H1 (cell line): ENCODE data around the gene SOX1. TPM values are rescaled to one million over a fixed set of nuclear protein-coding genes. Genes with fewer than 3 reads are reported as not detected.

Experiments used
- CTCF ChIA-PET: fragments of 300-600 bp; sonication (Branson Sonifier 250); formaldehyde crosslinking; loops from one replicate; lab custom pipeline; 2021; ENCODE audit not compliant: partially characterized antibody; lab: Charles Lee
- POLR2A ChIA-PET: fragments of 300-600 bp; sonication (Branson Sonifier 250); formaldehyde crosslinking; loops from one replicate; lab custom pipeline; 2021; ENCODE audit warnings: inconsistent platforms; ENCODE audit not compliant: partially characterized antibody; lab: Charles Lee
- DNase-seq, 2 experiments: peaks; one replicate each; pipeline versions ENCODE4 v3.0.0 to v3.0.0-alpha.2; 2010 to 2022; ENCODE audit warnings: low spot score in 2 of 2, low read depth in 1 of 2, mixed read lengths in 1 of 2
- FAIRE-seq: peaks from 2 replicates; lab custom pipeline; 2011; peaks lifted over from hg19 to GRCh38; lab: Jason Lieb, UNC
- H2AFZ ChIP-seq: 2 replicates; pipeline ENCODE4 v1.8.1; 2012; ENCODE audit warnings: low read length, inconsistent platforms
- H2AK5ac ChIP-seq: 2 replicates; pipeline ENCODE4 v1.6.1; 2013; ENCODE audit warnings: low read depth, low read length
- H2BK120ac ChIP-seq: replicated peaks from 2 replicates; pipeline ENCODE3; 2013; ENCODE audit warnings: low read depth, low read length, inconsistent platforms
- H2BK12ac ChIP-seq: 2 replicates; pipeline ENCODE4 v1.6.1; 2013; ENCODE audit warnings: low read depth, low read length
- H2BK15ac ChIP-seq: 2 replicates; pipeline ENCODE4 v1.6.1; 2013; ENCODE audit warnings: low read length
- H2BK20ac ChIP-seq: 2 replicates; pipeline ENCODE4 v1.6.1; 2013; ENCODE audit warnings: low read length
- H2BK5ac ChIP-seq: 2 replicates; pipeline ENCODE4 v1.6.1; 2013; ENCODE audit warnings: low read depth, low read length
- H3K14ac ChIP-seq: 2 replicates; pipeline ENCODE4 v1.6.1; 2013; ENCODE audit warnings: inconsistent platforms; ENCODE audit not compliant: insufficient read length
- H3K18ac ChIP-seq: 2 replicates; pipeline ENCODE4 v1.6.1; 2013; ENCODE audit warnings: low read length; ENCODE audit errors: extremely low read depth
- H3K23ac ChIP-seq: 2 replicates; pipeline ENCODE4 v1.6.1; 2013; ENCODE audit warnings: inconsistent platforms; ENCODE audit not compliant: insufficient read length
- H3K23me2 ChIP-seq: 2 replicates; pipeline ENCODE4 v1.6.1; 2013; ENCODE audit warnings: low read depth, low read length
- H3K27ac ChIP-seq: 2 replicates; pipeline ENCODE4 v1.6.1; 2011; ENCODE audit warnings: low read depth, low read length, inconsistent platforms
- H3K27me3 ChIP-seq, 4 experiments: replicated peaks in 1 of 4; 1 replicate in 1 of 4; 2 replicates in 3 of 4; pipeline versions ENCODE4 v1.6.1 to v1.8.1; 2011 to 2013; ENCODE audit warnings: low read length in 3 of 4, mild to moderate bottlenecking in 3 of 4, inconsistent platforms in 2 of 4, mixed read lengths in 2 of 4, moderate library complexity in 1 of 4; ENCODE audit not compliant: control insufficient read depth in 3 of 4, insufficient read depth in 3 of 4; ENCODE audit errors: extremely low read depth in 1 of 4
- H3K36me3 ChIP-seq, 4 experiments: 2 replicates each; pipeline versions ENCODE4 v1.6.1 to v1.8.1; 2011 to 2013; ENCODE audit warnings: mild to moderate bottlenecking in 4 of 4, low read length in 3 of 4, moderate library complexity in 2 of 4, control low read depth in 1 of 4, inconsistent platforms in 1 of 4; ENCODE audit not compliant: insufficient read depth in 4 of 4, control insufficient read depth in 2 of 4
- H3K4ac ChIP-seq: replicated peaks from 2 replicates; pipeline ENCODE3; 2013; ENCODE audit warnings: low read length, low read depth, mixed read lengths, inconsistent platforms; ENCODE audit not compliant: insufficient read length
- H3K4me1 ChIP-seq, 4 experiments: replicated peaks in 1 of 4; 1 replicate in 1 of 4; 2 replicates in 3 of 4; pipeline versions ENCODE4 v1.6.1 to v1.8.1; 2011 to 2013; ENCODE audit warnings: low read length in 3 of 4, inconsistent platforms in 2 of 4, mixed read lengths in 1 of 4; ENCODE audit not compliant: insufficient read depth in 4 of 4, control insufficient read depth in 3 of 4
- H3K4me2 ChIP-seq, 2 experiments: 2 replicates each; pipeline versions ENCODE4 v1.6.1 to v1.8.1; 2011 to 2013; ENCODE audit warnings: low read depth in 2 of 2, low read length in 2 of 2, control low read depth in 1 of 2, inconsistent platforms in 1 of 2, mild to moderate bottlenecking in 1 of 2; ENCODE audit not compliant: insufficient read depth in 1 of 2
- H3K4me3 ChIP-seq, 4 experiments: fragments of 200-600, 300-600 bp in 1 of 4; sonication (generic), shearing (Covaris generic), sonication (Bioruptor Twin) in 1 of 4; 2 replicates each; pipeline versions ENCODE4 v1.5.1 to v1.8.1; 2011 to 2016; ENCODE audit warnings: low read length in 4 of 4, low read depth in 3 of 4, control low read depth in 2 of 4, inconsistent platforms in 2 of 4, mild to moderate bottlenecking in 2 of 4, mixed read lengths in 1 of 4, moderate library complexity in 1 of 4; ENCODE audit not compliant: insufficient read depth in 2 of 4; ENCODE audit errors: extremely low read depth in 1 of 4
- H3K56ac ChIP-seq: replicated peaks from 2 replicates; pipeline ENCODE3; 2013; ENCODE audit warnings: low read depth, mild to moderate bottlenecking, mixed read lengths, low read length, inconsistent platforms; ENCODE audit not compliant: insufficient read length
- H3K79me1 ChIP-seq: 2 replicates; pipeline ENCODE4 v1.6.1; 2013; ENCODE audit warnings: low read depth, low read length, control low read depth
- H3K79me2 ChIP-seq, 2 experiments: 2 replicates each; pipeline versions ENCODE4 v1.6.1 to v1.8.1; 2012 to 2013; ENCODE audit warnings: low read length in 2 of 2, mild to moderate bottlenecking in 2 of 2, inconsistent platforms in 1 of 2; ENCODE audit not compliant: insufficient read depth in 2 of 2, control insufficient read depth in 1 of 2
- H3K9ac ChIP-seq, 4 experiments: replicated peaks in 1 of 4; 1 replicate in 1 of 4; 2 replicates in 3 of 4; pipeline versions ENCODE4 v1.6.1 to v1.8.1; 2011 to 2013; ENCODE audit warnings: low read depth in 3 of 4, low read length in 3 of 4, control low read depth in 2 of 4, mild to moderate bottlenecking in 2 of 4, moderate library complexity in 2 of 4, inconsistent platforms in 1 of 4; ENCODE audit errors: extremely low read depth in 1 of 4
- H3K9me3 ChIP-seq, 2 experiments: 2 replicates each; pipeline versions ENCODE4 v1.6.1 to v1.8.1; 2012 to 2013; ENCODE audit warnings: mild to moderate bottlenecking in 2 of 2, moderate library complexity in 2 of 2, control low read depth in 1 of 2, inconsistent platforms in 1 of 2, low read depth in 1 of 2, low read length in 1 of 2, mixed read lengths in 1 of 2; ENCODE audit not compliant: insufficient read depth in 2 of 2
- H4K20me1 ChIP-seq, 2 experiments: replicated peaks in 1 of 2; 2 replicates each; pipeline versions ENCODE3 to v1.8.1; 2011 to 2013; ENCODE audit warnings: inconsistent platforms in 2 of 2, low read length in 2 of 2, mild to moderate bottlenecking in 1 of 2; ENCODE audit not compliant: insufficient read depth in 2 of 2, control insufficient read depth in 1 of 2
- H4K5ac ChIP-seq: 2 replicates; pipeline ENCODE4 v1.6.1; 2013; ENCODE audit warnings: low read length, low read depth, mixed read lengths, inconsistent platforms; ENCODE audit not compliant: insufficient read length
- H4K8ac ChIP-seq: 2 replicates; pipeline ENCODE4 v1.8.0; 2013; ENCODE audit warnings: mild to moderate bottlenecking, moderate library complexity, low read length, inconsistent platforms; ENCODE audit not compliant: insufficient read depth; ENCODE audit errors: extremely low read depth
- H4K91ac ChIP-seq: replicated peaks from 2 replicates; pipeline ENCODE3; 2013; ENCODE audit warnings: low read length, mixed read lengths, inconsistent platforms; ENCODE audit not compliant: insufficient read length
- BACH1 ChIP-seq: IDR thresholded peaks from 2 replicates; pipeline ENCODE4 v1.6.1; 2012; ENCODE audit warnings: low read length, improper control_type of control experiment
- PHF8 ChIP-seq: fragments of 200-600 bp; sonication (generic); conservative IDR thresholded peaks from 2 replicates; pipeline ENCODE4 v1.7.1; 2012; ENCODE audit warnings: low read depth, mild to moderate bottlenecking, inconsistent platforms, low read length, moderate library complexity
- RNF2 ChIP-seq: fragments of 200-900, 300-1000 bp; sonication (generic); IDR thresholded peaks from 2 replicates; pipeline ENCODE4 v1.7.1; 2016; ENCODE audit warnings: borderline replicate concordance, low read depth, mild to moderate bottlenecking, antibody characterized with exemption, low read length; ENCODE audit not compliant: poor library complexity, severe bottlenecking; ENCODE audit errors: missing control alignments
- SP2 ChIP-seq: IDR thresholded peaks from 2 replicates; pipeline ENCODE4 v1.6.1; 2012; ENCODE audit warnings: mild to moderate bottlenecking, low read length, inconsistent platforms
- WGBS, 2 experiments: shearing (Covaris generic) in 1 of 2; methylation state at CpG; one replicate each; pipeline versions ENCODE4 v1.1.6 to v1.1.7; 2013 to 2015; ENCODE audit warnings: low lambda C conversion rate in 2 of 2, mixed read lengths in 2 of 2, inconsistent platforms in 1 of 2, low coverage in 1 of 2, missing lambda C conversion rate in 1 of 2; ENCODE audit not compliant: insufficient replicate concordance in 2 of 2, insufficient coverage in 1 of 2, insufficient read length in 1 of 2; ENCODE audit errors: extremely low coverage in 1 of 2, missing lambda C conversion rate in 1 of 2; 5-methylcytosine and 5-hydroxymethylcytosine counted together
- polyA plus RNA-seq, 7 experiments: library from polyadenylated mRNA; depleted of rRNA in 3 of 7; stranded (reverse) in 5 of 7; unstranded in 2 of 7; fragments of >200 nt in 5 of 7; fragments of 200-250 nt in 2 of 7; gene quantifications; 1 replicate in 5 of 7; 2 replicates in 1 of 7; 4 replicates in 1 of 7; pipeline versions ENCODE4 v1.2.1 to v1.2.3, GENCODE V29; 2011 to 2013; ENCODE audit warnings: missing spikeins in 2 of 7, mixed read lengths in 2 of 7
- total RNA-seq: library from RNA; stranded (reverse); fragmentation: NEBNext Ultra II Directional; extraction: Animal tissue kit (Norgen Biotek cat#: 25700); gene quantifications from 2 replicates; pipeline ENCODE4 v1.2.1, GENCODE V29; 2021

SOX1 gene
- total and polyA plus RNA-seq, 2 of the 8 experiments (the other 6 are each of a cell fraction or from before 2014, with no cell fraction given): 0.03 to 0.09 TPM

DNA sequence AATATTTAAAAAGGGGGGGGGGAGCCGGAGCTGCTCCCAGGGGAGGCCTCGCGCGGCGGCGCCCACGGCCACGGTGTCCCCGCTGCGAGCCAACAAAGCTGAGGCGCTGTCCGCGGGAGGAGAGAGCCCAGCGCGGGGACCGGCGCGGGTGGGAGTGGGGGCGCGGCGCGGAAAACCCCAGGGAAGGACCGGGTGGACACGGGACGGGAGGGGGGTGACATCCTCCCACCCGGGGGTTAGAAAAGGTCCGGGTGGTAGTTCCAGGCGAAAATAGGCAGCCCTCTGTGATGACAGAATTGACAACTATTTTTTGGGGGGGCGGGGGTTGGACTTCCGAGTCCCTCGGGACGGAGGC is 11.1 kb upstream of the SOX1 start:
- H3K79me1 ChIP-seq: no peaks in the 10 kb centered on the region
- no peak overlapping the region for H2BK120ac ChIP-seq
- peaks cover 0 to 6% (median 0%) of the 10 kb centered on the region in 4 experiments; a peak in 1 of 8 replicates for H3K36me3 ChIP-seq
- H3K18ac ChIP-seq: no peak overlapping the region; the same call in 1 of the 2 replicates
- H3K14ac ChIP-seq: no peak overlapping the region
- CTCF ChIA-PET: interaction anchor here (1.4 kb wide), 1 partner anchor 9 kb away, joined by 3 read pairs; no protein-coding TSS in a partner anchor
- 0% methylated on average over 3 of the region's 32 CpGs; no CpG with 5 or more reads in 1 of the 2 experiments for whole genome bisulfite sequencing, 2 experiments
- H2AFZ ChIP-seq: no peak overlapping the region
- no peaks in the 10 kb centered on the region for H3K79me2 ChIP-seq
- H2BK5ac ChIP-seq: no peak overlapping the region
- TF ChIP-seq RNF2 (peak; percentile 22), BACH1 (0 out of 2 replicates have a peak, but pooled peaks have one; percentile 6), PHF8 (no peak), SP2 (no peak)
- H2BK15ac ChIP-seq: no peak overlapping the region
- no peaks in the 10 kb centered on the region; a peak in 1 of 4 replicates for H3K9me3 ChIP-seq
- H3K27ac ChIP-seq: no peak overlapping the region
- H3K27me3 ChIP-seq: peaks cover 86 to 100% (median 96%) of the 10 kb centered on the region in 4 experiments
- FAIRE-seq: no peak
- no peak overlapping the region for H3K56ac ChIP-seq
- no peak for DNase-seq
- no peak overlapping the region for H2BK12ac ChIP-seq
- H3K4me3 ChIP-seq: peak overlapping the region in 1 of 4 experiments; percentile 55; a peak in 2 of 8 replicates
- H3K4me1 ChIP-seq: peaks cover 3 to 32% (median 20%) of the 10 kb centered on the region in 4 experiments
- no peak overlapping the region for H2BK20ac ChIP-seq
- H3K4me2 ChIP-seq: peak overlapping the region; percentile 68 to 69; a peak in 3 of 4 replicates
- no peak overlapping the region for H3K9ac ChIP-seq
- no peak overlapping the region for H3K4ac ChIP-seq
- H3K23me2 ChIP-seq: peaks cover 5% of the 10 kb centered on the region; the same call in 1 of the 2 replicates
- H3K23ac ChIP-seq: no peak overlapping the region
- no peak overlapping the region for H2AK5ac ChIP-seq
- no peak overlapping the region for H4K91ac ChIP-seq
- POLR2A ChIA-PET: interaction anchor here (0.6 to 5.1 kb wide), 3 partner anchors 15 to 49 kb away, joined by 4 to 25 read pairs (median 4); no protein-coding TSS in a partner anchor
- H4K20me1 ChIP-seq: peaks cover 13 to 22% of the 10 kb centered on the region in 2 experiments
- H4K8ac ChIP-seq: peak overlapping the region; percentile 11; the same call in 1 of the 2 replicates
- H4K5ac ChIP-seq: no peak overlapping the region
